Medulla oblongata (tissue), 1 donor: ENCODE data around the gene CISD2.
"Not testable (repeated sequence)": the region's sequence is repeated elsewhere in the genome, so short reads cannot be mapped to it uniquely, and the experiment has no call there.

Experiments used
- DNase-seq: peaks from one replicate; pipeline ENCODE4 v3.0.0-alpha.2; 2015; ENCODE audit errors: extremely low spot score

Gene CISD2

DNA sequence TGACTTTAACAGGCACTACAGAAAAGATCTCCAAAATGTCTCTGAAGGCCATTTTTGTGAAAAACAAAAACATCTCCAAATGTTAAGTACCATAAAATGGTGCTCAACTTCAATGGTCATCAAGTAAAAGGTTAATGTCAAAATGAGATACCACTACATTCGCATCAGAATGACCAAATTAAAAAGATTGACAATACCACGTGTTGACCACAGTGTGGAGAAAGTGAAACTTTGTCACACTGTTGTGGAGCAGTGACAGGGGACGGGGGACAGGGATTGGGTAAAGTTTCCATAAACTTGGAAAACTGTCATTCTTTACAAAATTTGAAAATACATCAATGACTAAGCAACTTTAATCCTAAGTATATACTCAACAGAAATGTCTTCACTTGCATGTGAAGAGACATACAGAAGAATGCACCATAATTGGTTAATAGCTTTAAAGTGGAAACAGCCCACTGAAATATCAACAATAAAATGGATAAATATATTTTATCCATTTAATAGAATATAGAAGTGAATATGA is 19.1 kb upstream of the CISD2 start:
- no peak for DNase-seq

DNA sequence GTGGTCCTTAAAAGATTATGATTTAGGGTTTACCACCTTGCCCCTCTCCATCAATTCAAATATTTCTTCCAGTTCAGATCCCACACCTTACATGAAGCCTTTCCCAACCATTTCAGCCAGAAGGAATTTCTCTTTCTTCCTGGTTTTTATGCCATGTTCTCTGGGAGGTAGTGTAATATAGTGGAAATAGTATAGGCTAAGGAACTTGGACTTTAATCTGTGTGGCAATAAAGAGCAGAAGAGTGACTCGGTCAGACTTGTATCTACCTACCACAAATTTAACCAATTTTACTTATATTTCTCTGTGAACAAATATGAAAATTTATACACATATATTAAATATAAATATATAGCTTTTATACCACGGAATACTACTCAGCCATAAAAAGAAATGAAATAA is 18.4 kb upstream of the CISD2 start:
- DNase-seq: no peak

DNA sequence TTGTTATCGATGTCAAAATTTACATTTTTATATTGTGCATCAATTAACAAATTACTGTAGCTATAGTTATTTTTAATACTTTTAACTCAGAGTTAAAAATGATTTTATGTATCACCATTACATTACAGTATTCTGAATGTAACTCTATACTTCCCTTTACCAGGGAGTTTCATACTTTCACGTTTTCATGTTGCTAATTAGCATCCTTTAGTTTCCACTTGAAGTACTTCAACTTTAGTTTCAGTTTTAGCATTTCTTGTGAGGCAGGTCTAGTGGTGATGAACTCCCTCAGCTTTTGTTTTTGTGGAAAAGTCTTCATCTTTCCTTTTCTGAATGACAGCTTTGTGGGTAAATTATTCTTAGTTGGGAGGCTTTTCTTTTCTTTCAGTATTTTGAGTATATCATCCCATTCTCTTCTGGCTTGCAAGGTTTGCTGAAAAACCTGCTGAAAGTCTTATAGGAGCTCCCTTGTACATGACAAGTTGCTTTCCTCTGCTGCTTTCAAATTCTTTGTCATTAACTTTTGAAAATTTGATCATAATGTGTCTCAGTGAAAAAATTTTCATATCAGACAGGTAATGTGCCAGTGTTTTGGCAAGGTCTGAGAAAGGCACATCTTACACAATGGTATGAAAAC is 9.8 kb upstream of the CISD2 start:
- DNase-seq: no peak

DNA sequence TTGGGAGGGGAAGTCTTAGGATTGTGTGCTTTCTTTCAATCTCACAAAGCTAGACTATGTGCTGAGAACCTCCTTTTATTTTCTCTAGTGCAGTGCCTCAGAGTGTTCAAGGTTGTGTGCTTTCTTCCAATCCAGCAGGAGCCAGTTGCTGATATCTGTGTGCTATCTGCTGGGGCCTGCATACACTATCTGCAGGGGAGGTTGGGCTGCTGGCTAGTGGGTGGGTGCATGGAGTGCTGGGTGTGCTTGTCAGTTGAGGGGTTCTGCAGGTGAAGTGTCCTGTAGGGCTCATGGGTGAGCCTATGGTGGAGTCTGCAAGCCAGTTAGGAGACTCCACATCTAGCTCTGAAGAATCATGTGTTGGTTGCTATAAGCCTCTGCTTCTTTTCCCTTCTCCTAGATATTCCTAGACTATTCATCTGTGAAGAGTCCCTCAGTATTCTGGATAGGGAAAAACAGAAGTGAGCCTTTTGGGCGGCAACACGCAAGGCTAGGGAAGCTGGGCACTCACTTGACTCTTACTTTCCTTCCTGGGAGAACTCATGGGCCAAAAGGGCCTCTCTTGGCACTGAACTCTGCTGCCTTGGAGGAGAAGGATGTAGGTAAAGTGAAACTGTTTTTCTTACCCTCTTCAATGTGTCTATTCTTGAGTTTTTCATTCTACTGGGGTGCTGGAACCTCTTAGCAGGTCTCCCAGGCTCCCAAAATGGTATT is 8.0 kb upstream of the CISD2 start:
- no peak for DNase-seq

DNA sequence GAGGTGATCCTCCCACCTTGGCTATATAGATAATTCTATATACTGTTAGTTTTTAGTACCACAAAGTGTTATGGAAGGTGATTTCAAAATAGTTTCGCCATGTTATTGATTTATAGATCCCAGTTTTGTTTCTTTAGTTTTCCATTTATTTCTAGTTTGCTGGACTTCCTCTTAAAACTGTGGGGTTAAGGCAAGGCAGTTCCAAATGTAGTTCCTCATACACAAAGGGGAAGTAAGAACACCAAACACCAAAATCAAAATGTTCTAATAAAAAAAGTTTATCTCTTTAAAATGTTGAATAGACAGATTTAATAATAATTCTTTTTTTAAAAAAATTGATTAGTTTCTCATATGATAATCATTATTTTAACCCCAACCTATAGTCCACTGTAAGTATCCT is 6.8 kb upstream of the CISD2 start:
- DNase-seq: peak; percentile 53

DNA sequence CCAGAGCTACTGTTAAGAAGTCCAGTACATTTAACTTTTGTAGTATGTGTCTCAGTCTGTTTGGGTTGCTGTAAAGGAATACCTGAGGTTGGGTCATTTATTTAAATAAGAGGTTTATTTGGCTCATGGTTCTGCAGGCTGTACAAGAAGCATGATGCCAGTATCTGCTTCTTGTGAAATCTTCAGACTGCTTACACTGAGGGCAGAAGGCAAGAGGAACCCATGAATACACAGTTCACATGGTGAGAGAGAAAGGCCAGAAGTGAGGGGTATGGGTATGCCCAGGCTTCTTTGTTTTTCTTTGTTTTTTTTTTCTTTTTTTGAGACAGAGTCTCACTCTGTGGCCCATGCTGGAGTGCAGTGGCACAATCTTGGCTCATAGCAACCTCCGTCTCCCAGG is 6.0 kb upstream of the CISD2 start:
- DNase-seq: no peak

DNA sequence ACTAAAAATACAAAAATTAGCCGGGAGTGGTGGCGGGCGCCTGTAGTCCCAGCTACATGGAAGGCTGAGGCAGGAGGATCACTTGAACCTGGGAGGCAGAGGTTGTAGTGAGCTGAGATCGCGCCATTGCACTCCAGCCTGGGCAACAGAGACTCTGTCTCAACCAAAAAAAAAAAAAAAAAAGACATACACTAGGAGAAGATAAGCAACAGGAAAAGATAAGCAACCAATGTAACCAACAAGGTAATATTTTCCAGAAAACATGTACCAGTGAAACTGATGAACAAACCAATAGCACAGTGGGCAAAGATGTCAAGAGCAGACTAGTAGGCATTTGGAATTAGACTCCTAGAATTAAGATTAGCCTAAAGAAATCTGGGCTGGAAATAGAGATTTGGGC is 3.5 kb upstream of the CISD2 start:
- not testable (repeated sequence) for DNase-seq

DNA sequence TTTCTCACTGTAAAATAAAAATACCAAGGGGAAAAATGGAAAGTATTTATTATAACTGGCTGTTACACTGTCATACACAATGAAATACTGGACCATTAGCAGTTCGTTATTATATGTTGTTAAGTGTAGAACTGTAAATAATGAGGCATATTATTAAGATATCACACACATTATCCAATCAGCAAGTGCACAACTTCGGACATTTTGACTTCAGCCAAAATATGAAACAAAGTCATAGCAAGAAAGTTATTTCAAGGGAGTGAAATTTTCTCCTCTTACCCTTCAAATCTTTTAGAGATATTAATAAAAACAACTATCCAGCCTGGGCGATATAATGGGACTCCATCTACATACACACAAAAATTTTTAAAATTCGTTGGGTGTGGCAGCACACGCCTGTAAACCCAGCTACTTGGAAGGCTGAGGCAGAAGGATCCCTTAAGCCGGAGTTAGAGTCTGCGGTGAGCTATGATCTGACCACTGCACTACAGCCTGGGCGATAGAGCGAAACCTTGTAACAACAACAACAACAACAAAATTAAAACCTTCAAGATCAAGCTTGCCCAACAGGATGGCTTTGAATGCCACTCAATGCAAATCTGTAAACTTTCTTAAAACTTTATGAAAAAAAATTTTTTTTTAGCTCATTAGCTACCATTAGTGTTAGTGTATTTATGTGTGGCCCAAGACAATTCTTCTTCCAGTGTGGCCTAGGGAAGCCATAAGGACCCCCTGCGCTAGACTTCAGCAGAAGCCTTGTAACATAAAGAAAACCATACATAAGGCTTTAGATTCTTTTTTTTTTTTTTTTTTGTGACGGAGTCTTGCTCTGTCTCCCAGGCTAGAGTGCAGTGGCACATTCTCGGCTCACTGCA is 1.3 kb upstream of the CISD2 start:
- no peak for DNase-seq

DNA sequence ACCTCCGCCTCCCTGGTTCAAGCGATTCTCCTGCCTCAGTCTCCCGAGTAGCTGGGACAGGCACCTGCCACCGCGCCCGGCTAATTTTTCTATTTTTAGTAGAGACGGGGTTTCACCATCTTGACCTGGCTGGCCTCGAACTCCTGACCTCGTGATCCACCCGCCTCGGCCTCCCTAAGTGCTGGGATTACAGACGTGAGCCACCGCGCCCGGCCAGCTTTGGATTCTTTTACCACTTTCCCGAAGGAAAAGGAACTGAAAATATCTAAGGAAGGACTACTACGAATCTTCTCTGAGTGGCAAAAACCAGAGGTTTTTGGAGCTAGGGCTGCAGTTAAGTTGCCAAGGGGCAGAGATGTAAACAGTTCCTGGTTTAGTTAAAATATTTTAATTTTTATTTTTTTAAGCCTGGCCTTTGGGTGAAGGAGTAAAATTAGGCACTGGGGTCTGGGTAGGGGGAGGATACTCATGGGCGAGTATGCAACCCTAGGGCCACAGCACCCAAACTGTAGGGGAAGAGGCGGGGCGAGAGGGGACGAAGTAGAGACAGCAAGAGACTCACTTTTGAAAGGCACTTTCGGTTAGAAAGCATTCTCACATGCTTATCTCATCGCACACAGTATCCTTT is 525 bp upstream of the CISD2 start:
- no peak for DNase-seq

DNA sequence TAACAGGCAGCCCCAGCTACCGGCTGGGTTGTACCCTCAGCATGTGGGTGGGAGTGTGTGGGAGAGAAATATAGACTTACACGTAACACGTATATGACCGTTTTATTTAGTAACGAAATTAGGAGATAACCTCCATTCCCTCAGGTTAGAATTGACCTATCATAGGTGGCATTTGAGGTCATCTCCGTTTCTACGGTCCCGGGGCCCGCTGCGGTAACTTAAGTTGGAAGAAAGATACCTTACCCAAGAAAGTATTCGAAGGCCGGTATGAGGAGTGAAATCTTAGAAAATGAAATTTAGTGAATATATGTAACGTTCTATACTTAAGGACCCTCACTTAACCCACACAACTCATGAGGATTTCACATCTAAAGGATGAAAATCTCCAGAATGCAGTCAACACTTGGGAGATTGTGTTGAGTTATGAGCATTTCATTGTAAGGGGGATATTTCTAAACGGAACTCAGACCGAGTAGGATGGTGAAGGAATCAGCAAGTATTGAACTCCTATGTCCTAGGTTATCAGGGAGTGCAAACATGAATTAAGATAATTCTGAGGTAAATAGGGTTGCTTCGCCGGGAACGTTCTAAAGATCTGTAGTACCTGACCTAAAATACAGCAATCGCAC is 891 bp downstream of the CISD2 start:
- no peak for DNase-seq

DNA sequence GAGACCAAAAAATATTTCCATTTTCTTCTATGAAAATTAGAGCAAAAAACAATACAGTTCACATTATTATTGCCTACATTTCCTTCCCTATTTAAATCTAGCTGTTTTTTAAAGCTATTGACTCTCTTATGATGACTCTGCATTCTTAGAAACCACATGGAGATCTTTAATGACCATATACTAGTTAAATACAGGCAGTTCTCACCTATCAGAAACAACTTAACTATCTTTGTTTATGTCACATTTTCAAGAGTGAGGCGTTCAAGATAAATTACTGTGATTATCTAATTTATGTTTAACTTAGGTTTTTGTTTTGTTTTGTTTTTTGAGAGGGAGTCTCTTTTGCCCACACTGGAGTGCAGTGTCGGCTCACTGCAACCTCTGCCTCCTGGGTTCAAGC is 3.0 kb downstream of the CISD2 start:
- no peak for DNase-seq

DNA sequence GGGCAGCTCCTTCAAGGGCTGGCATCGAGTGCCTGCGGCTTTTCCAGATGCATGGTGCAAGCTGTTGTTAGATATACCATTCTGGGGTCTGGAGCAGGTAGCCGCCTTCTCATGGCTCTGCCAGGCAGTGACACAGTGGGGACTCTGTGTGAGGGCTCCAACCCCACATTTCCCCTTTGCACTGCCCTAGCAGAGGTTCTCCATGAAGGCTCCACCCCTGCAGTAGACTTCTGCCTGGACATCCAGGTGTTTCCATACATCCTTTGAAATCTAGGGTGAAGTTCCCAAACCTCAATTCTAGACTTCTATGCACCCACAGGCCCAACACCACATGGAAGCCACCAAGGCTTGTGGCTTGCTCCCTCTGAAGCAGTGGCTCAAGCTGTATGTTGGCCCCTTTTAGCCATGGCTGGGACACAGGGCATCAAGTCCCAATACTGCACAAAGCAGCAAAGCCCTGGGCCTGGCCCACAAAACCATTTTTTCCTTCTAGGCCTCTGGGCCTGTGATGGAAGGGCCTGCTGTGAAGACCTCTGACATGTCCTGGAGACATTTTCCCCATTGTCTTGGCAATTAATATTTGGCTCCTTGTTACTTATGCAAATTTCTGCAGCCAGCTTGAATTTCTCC is 8.8 kb downstream of the CISD2 start:
- DNase-seq: not testable (repeated sequence)

DNA sequence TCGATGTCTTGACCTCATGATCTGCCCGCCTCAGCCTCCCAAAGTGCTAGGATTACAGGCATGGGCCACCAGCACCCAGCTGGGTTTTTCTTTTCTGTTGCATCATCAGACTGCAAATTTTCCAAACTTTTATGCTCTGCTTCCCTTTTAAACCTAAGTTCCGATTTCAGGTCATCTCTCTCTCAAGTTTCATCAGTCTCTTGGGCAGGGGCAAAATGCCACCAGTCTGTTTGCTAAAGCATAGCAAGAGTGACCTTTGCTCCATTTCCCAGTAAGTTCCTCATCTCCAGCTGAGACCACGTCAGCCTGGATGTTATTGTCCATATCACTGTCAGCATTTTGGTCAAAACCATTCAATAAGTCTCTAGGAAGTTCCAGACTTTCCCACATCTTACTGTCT is 9.6 kb downstream of the CISD2 start:
- peak; percentile 33 for DNase-seq

DNA sequence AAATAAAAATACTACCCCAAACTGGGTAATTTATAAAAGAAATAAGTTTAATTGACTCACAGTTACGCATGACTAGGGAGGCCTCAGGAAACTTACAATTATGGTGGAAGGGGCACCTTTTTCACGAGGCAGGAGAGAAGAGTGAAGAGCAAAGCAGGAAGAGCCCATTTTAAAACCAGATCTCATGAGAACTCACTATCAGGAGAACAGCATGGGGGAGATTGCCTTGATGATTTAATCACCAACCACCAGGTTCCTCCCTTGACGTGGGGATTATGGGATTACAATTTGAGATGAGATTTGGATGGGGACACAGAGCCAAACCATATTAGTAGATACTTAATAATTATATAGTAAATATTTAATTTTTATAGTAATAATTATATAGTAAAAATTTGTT is 10.1 kb downstream of the CISD2 start:
- DNase-seq: no peak

DNA sequence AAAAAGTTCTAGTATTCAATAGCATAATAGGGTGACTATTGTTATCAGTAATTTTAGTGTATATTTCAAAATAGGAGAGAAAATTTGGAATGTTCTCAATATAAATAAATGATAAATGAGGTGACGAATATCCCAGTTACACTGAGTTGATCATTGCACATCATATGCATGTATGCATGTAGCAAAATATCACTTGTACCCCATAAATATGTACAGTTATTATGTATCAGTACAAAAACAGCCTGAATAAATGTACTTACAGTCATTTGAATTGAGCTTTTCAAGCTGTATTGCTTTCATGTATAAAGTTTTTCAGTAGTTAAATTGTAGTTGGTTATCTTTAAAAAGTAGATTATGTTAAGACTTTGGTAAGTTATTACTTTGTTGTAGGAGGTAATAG is 12.6 kb downstream of the CISD2 start:
- DNase-seq: no peak

DNA sequence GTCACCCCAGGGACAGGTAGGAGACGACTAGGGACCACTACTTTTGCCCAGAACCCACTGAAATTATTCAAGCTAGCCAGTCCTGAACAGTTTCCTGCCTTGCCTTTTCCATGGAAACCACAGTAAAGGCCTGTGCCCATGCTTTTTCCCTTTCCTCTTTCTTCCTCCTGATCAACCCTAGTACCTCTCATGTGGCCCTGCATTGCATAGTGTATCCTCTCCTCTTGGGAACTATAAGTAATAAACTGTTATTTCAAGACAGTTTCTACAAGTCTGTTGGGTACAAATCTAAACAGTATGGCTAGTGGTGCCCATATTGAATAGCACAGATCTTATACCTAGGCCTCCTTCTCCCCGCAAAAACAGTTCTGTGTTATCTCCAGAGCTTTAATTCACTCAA is 14.5 kb downstream of the CISD2 start:
- no peak for DNase-seq

DNA sequence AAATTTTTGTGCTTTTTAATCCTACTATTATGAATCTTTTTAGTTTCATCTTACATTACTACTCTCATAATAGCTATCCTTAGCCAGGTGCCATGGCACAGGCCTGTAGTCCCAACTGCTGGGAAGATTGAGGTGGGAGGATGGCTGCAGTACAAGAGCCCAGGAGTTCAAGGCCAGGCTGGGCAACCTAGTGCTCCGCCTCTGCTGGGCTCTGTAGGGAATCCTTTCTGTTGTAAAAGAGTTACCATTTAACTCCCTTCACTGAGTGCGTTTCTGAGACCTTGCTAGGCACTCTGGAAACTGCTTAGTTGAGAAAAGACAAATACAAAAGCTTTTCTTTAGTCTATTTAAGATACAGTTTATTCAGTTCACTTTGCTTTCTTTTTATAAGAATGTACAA is 19.8 kb downstream of the CISD2 start:
- DNase-seq: not testable (repeated sequence)

DNA sequence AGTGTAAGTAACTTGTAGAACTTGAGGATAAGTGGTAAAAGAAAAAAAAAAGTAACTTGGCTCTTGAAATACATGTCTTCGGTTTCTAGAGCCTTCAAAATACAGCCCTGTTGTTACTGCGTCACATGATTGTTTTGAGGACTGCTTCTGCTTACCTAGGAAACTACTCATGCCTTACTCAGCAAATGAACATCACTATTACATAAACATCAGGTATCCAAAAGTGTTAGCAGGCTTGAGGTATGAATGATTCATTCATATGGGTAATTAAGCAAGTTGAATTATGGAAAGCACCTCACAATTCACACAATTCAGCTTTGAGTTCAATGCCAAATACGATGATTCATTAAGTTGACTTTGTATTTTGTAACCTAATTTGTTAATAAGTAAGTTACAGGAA is 21.1 kb downstream of the CISD2 start:
- not testable (repeated sequence) for DNase-seq

DNA sequence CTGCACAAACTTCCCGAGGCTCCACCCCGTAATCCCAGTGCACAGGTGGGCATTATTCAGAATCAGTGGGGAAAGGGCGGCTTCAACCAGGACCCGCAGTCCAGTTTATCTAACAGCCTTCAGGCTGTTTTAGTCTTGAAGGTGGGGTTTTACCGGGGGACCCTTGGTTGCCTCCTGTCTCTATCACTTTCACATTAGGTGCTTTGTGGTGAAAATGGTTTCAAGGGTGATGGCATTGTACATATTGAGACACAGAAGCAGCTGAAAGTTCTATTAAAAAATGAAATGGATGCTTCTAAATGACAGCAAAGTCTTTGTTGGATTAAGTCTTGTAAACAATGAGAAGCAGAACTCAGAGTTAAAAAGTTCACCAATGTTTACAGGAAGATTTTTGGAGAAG is 27.8 kb downstream of the CISD2 start:
- DNase-seq: not testable (repeated sequence)

DNA sequence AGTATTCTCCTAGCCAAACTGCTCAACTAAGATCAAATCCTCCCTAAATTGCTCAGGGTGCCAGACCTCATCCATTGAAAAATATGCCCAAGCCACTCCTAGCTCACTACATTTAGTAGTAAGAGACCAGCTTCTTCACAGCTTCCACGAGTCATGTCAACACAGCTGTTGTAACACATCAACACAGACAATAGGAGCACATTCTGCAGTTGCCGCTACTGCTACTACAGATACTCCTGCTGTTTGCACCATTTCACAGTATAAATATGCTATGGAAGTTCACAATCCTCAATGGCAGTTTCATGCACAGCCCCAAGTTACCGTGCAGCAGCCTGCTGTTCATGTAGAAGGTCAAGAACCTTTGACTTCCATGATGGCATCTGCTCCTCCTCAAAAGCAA is 28.8 kb downstream of the CISD2 start:
- not testable (repeated sequence) for DNase-seq

DNA sequence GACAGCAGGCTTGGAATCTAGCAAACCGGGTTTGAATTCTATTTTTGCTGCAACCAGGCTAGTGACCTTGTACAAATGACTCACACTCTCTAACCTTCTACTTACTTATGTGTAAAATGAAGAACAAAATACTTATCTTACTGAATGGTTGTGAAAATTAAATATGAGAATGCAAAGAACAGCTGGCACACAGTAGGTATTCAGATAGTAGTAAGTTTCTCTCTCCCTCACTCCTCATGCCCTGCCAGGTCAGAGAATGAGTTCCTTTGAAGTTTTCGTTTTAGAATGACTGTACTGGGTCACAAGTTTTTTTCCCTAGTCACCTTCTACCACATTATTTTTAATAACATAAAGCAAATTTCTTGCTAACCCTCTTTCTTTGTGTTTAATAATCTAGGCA is 33.0 kb downstream of the CISD2 start:
- DNase-seq: no peak
